WTC11 (cell line): Measurements from ENCODE around the gene SLC1A7.

Experiments used
- FOXJ3 ChIP-seq: sonication (generic); formaldehyde crosslinking; IDR thresholded peaks from 2 replicates; pipeline ENCODE4 v1.9.0; 2021; ENCODE audit warnings: missing genetic modification reagents, mild to moderate bottlenecking, borderline replicate concordance
- TCF7 ChIP-seq: sonication (generic); formaldehyde crosslinking; IDR thresholded peaks from 2 replicates; pipeline ENCODE4 v1.8.0; 2022; ENCODE audit warnings: mild to moderate bottlenecking, low read depth, missing genetic modification reagents, moderate library complexity

DNA sequence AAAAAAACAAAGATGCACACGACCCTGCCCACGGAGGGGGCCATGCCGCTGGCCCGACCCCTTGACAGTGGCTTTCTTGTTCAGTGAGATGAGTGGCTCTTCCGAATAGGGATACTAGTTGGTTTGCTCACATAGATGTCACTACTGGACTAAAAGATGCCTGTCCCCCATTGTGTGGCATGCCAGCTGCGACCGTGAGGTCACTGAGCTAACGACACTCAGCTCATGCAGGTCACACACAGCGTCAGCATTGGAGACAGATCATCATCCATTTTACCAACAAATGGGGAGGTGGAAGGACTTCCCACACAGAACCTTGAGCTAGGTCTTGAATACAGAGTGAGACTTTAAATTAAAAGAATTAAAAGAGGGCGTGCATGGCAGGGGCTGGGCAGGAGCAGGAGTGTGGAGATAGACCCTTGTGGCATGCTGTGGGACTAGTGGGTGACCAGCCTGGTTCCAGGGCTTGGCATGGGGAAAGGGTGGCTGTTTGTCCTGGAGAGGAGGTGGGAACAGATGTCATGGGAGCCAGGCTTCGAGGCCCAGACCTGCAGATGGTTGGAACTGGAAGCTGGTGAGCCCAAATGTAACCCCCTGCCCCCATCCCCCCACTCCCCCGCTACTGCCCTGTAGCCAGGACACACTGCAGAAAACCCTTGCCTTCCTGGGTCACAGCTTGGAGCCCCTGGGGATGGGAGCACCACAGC is 12.4 kb downstream of the SLC1A7 start:
- TF ChIP-seq TCF7 (CRISPR knock-in tag): no peak
- TF ChIP-seq FOXJ3: no peak
